HG02610 (cell line): ENCODE data around the gene LRPPRC.
"Not testable (repeated sequence)": the region's sequence is repeated elsewhere in the genome, so short reads cannot be mapped to it uniquely, and the experiment has no call there.

Experiments used
- ATAC-seq: cut with Tn5 transposase; IDR thresholded peaks from one replicate; pipeline ENCODE4 v1.9.1; 2021; ENCODE audit warnings: mild to moderate bottlenecking, moderate library complexity; ENCODE audit not compliant: unreplicated experiment

LRPPRC gene

GRCh38 chr2:43995733-43996533 is at the start of gene LRPPRC:
TSS of gene LRPPRC (minus strand) at chr2:43995989. CDS start at chr2:43995947, 42 bp downstream.
- ATAC-seq, result peak; percentile 92

- ATAC-seq, result no peak
Observed at GRCh38 chr2:44045061-44045460, 49.3 kb upstream of the LRPPRC start.

- peak; percentile 99 for ATAC-seq
Observed at GRCh38 chr2:44044281-44044720, 48.5 kb upstream of the LRPPRC start.

GRCh38 chr2:44040365-44040764 is 44.6 kb upstream of the LRPPRC start:
- no peak for ATAC-seq

- no peak for ATAC-seq
Observed at GRCh38 chr2:44038277-44038676, 42.5 kb upstream of the LRPPRC start.

- ATAC-seq, result no peak
Observed at GRCh38 chr2:44037221-44037620, 41.4 kb upstream of the LRPPRC start.

GRCh38 chr2:44033947-44034346 is 38.2 kb upstream of the LRPPRC start:
- ATAC-seq, result no peak

GRCh38 chr2:44027076-44027475 is 31.3 kb upstream of the LRPPRC start:
- not testable (repeated sequence) for ATAC-seq

GRCh38 chr2:44016282-44016681 is 20.5 kb upstream of the LRPPRC start:
- ATAC-seq, result no peak

- no peak for ATAC-seq
Observed at GRCh38 chr2:44015239-44015638, 19.4 kb upstream of the LRPPRC start.

- not testable (repeated sequence) for ATAC-seq
Observed at GRCh38 chr2:44013205-44013604, 17.4 kb upstream of the LRPPRC start.

GRCh38 chr2:44010266-44010665 is 14.5 kb upstream of the LRPPRC start:
- no peak for ATAC-seq

GRCh38 chr2:44009136-44009735 is 13.4 kb upstream of the LRPPRC start:
- ATAC-seq, result no peak

GRCh38 chr2:44005846-44006245 is 10.1 kb upstream of the LRPPRC start:
- no peak for ATAC-seq

- ATAC-seq, result no peak
Observed at GRCh38 chr2:44004735-44005602, 9.2 kb upstream of the LRPPRC start.

GRCh38 chr2:44001716-44002115 is 5.9 kb upstream of the LRPPRC start:
- ATAC-seq, result no peak

- ATAC-seq, result no peak
Observed at GRCh38 chr2:43998263-43998662, 2.5 kb upstream of the LRPPRC start.

- ATAC-seq, result no peak
Observed at GRCh38 chr2:43993437-43993836, 2.4 kb downstream of the LRPPRC start.

GRCh38 chr2:43989545-43989944 is 6.2 kb downstream of the LRPPRC start:
- no peak for ATAC-seq

- no peak for ATAC-seq
Observed at GRCh38 chr2:43986600-43986999, 9.2 kb downstream of the LRPPRC start.

GRCh38 chr2:43985359-43985758 is 10.4 kb downstream of the LRPPRC start:
- no peak for ATAC-seq
